Breast epithelium (tissue), 4 donors: ENCODE measurements around the gene AP1S3. TPM values are rescaled to one million over a fixed set of nuclear protein-coding genes. Genes with fewer than 3 reads are reported as not detected.

Source experiments
- DNase-seq, 2 donors: peaks; one replicate each; pipeline ENCODE4 v3.0.0-alpha.2; 2019; ENCODE audit warnings: low spot score in 2 of 2
- H3K27ac ChIP-seq, 2 donors: fragments of 200-600 bp; sonication (generic) in 1 of 2; one replicate each; pipeline ENCODE4 v1.5.1; 2016 to 2019; ENCODE audit warnings: mild to moderate bottlenecking in 1 of 2
- H3K27me3 ChIP-seq, 2 donors: fragments of 200-600 bp; sonication (generic) in 1 of 2; one replicate each; pipeline versions ENCODE4 v1.5.1 to v1.6.0; 2017 to 2019; ENCODE audit warnings: control low read depth in 1 of 2, mild to moderate bottlenecking in 1 of 2
- H3K36me3 ChIP-seq: fragments of 200-600 bp; one replicate; pipeline ENCODE4 v1.5.1; 2019
- H3K4me1 ChIP-seq, 2 donors: fragments of 200-600 bp; sonication (generic); one replicate each; pipeline ENCODE4 v1.5.1; 2016 to 2019; ENCODE audit warnings: control low read depth in 1 of 2
- H3K4me3 ChIP-seq, 3 donors: fragments of 200-600 bp; sonication (generic); 1 replicate in 2 of 3; 2 replicates in 1 of 3; pipeline ENCODE4 v1.5.1; 2016 to 2019; ENCODE audit warnings: mild to moderate bottlenecking in 3 of 3, moderate library complexity in 2 of 3
- H3K9me3 ChIP-seq, 2 donors: fragments of 200-600 bp; sonication (generic) in 1 of 2; one replicate each; pipeline ENCODE4 v1.5.1; 2016 to 2019; ENCODE audit warnings: control low read depth in 1 of 2
- CTCF ChIP-seq, 3 donors: fragments of 450-650 bp; IDR thresholded peaks; one replicate each; pipeline ENCODE4 v1.5.1; 2016 to 2017; ENCODE audit warnings: antibody characterized with exemption in 3 of 3, mild to moderate bottlenecking in 3 of 3, moderate library complexity in 3 of 3
- POLR2A ChIP-seq: fragments of 450-650 bp; IDR thresholded peaks from one replicate; pipeline ENCODE4 v1.6.1; 2016; ENCODE audit warnings: antibody characterized with exemption, mild to moderate bottlenecking, moderate library complexity
- POLR2AphosphoS5 ChIP-seq, 3 donors: sonication (generic); formaldehyde crosslinking; IDR thresholded peaks; one replicate each; pipeline ENCODE4 v1.6.1; 2017; ENCODE audit warnings: antibody characterized with exemption in 3 of 3
- intact Hi-C: fragments of 100-400 bp; cut with DNase I; formaldehyde crosslinking; loops from one replicate; pipeline ENCODE4 v1.15.1; 2023; ENCODE audit warnings: low total_unique reads
- total RNA-seq, 3 donors: library from RNA; depleted of rRNA; stranded (reverse); fragments of >200 nt; gene quantifications; one replicate each; pipeline ENCODE4 v1.1.0, GENCODE V29; 2016

AP1S3 gene
- total RNA-seq, 3 donors from 2014 or later: 2.1 to 9.5 (median 4.7) TPM

DNA sequence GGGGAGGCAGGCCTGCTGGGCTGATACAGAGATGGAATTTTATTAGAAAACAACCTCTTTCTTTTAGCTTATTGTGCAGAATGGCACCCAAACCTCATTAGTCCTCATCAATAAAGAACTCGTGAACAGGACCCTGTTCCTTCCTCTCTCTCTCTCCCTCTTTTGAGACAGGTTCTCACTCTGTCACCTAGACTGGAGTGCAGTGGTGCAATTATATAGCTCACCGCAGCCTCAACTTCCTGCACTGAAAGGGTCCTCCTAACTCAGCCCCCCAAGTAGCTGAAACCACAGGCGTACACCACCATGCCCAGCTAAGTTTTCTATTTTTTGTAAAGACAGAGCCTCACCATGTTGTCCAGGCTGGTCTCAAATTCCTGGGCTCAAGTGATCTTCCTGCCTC is 21.7 kb upstream of the AP1S3 start:
- Histone ChIP-seq H3K9me3 (no peaks in the 10 kb centered on the region), H3K27ac (no peak overlapping the region), H3K36me3 (no peaks in the 10 kb centered on the region), H3K4me3 (no peak overlapping the region), H3K27me3 (no peaks in the 10 kb centered on the region), H3K4me1 (no peaks in the 10 kb centered on the region)
- DNase-seq: no peak
- intact Hi-C loops: no loop called here
- TF ChIP-seq POLR2AphosphoS5 (IDR thresholded peaks at IDR 0.05) (no peak), POLR2A (no peak), CTCF (IDR thresholded peaks at IDR 0.05) (no peak)

GRCh38 chr2:223856584-223856983 is 19.2 kb upstream of the AP1S3 start:
- Histone ChIP-seq H3K9me3 (no peaks in the 10 kb centered on the region), H3K4me3 (no peak overlapping the region), H3K27ac (no peak overlapping the region), H3K27me3 (no peaks in the 10 kb centered on the region), H3K36me3 (no peaks in the 10 kb centered on the region), H3K4me1 (no peaks in the 10 kb centered on the region)
- DNase-seq: no peak
- intact Hi-C loops: no loop called here
- TF ChIP-seq POLR2AphosphoS5 (IDR thresholded peaks at IDR 0.05) (no peak), CTCF (IDR thresholded peaks at IDR 0.05) (no peak), POLR2A (no peak)

DNA sequence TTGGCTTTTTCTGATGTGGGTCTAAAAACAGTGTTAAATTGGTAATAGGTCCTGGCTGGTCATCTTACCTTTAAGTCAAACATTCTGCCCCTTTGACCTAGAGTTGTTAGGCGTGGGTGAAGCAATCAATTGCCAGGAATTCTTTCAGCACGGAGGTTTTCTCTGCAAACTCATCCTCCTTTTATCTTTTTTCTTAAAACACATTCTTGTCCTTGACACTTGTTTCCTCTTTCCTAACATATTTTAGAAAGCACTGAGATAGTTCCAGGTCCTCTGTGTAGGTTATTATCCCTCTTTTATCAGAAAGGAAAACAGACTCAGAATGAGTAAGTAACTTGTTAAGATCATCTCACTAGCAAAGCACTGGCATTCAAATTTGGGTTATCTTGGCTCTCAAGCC is 18.6 kb upstream of the AP1S3 start:
- no peaks in the 10 kb centered on the region for H3K9me3 ChIP-seq
- H3K27ac ChIP-seq: no peak overlapping the region
- H3K4me3 ChIP-seq: no peak overlapping the region
- no peaks in the 10 kb centered on the region for H3K36me3 ChIP-seq
- TF ChIP-seq POLR2A (no peak), CTCF (IDR thresholded peaks at IDR 0.05) (no peak), POLR2AphosphoS5 (IDR thresholded peaks at IDR 0.05) (no peak)
- no peaks in the 10 kb centered on the region for H3K27me3 ChIP-seq
- intact Hi-C loops: no loop called here
- no peak for DNase-seq
- no peaks in the 10 kb centered on the region for H3K4me1 ChIP-seq

DNA sequence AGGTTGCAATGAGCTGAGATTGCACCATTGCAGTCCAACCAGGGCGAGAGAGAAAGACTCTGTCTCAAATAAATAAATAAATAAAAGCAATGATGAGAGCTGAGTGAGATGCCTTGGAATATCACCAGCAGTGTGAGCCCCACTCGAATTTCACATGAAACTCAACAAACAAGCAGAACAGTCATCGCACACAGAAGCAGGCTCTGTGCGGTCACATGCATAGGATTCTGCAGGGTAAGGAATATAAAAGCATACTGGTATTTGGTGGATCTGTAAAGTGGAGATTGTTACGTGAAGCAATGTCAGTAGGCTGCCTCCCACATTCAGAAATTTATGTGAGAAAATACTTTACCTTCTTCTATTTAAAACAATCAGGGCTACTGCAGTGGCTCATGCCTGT is 18.0 kb upstream of the AP1S3 start:
- Histone ChIP-seq H3K27me3 (no peaks in the 10 kb centered on the region), H3K36me3 (no peaks in the 10 kb centered on the region), H3K4me3 (no peak overlapping the region), H3K4me1 (no peaks in the 10 kb centered on the region), H3K27ac (no peak overlapping the region), H3K9me3 (no peaks in the 10 kb centered on the region)
- DNase-seq: no peak
- intact Hi-C loops: no loop called here
- TF ChIP-seq POLR2AphosphoS5 (IDR thresholded peaks at IDR 0.05) (no peak), POLR2A (no peak), CTCF (IDR thresholded peaks at IDR 0.05) (no peak)

- no peaks in the 10 kb centered on the region for H3K36me3 ChIP-seq
- H3K9me3 ChIP-seq: no peaks in the 10 kb centered on the region
- TF ChIP-seq CTCF (IDR thresholded peaks at IDR 0.05) (no peak), POLR2AphosphoS5 (IDR thresholded peaks at IDR 0.05) (no peak), POLR2A (no peak)
- intact Hi-C loops: no loop called here
- no peak for DNase-seq
- no peak overlapping the region for H3K4me3 ChIP-seq
- H3K27ac ChIP-seq: no peak overlapping the region
- no peaks in the 10 kb centered on the region for H3K4me1 ChIP-seq
- H3K27me3 ChIP-seq: no peaks in the 10 kb centered on the region
These were observed 17.4 kb upstream of the AP1S3 start for GRCh38 chr2:223854741-223855140.
